Tibial artery (tissue), 4 donors: ENCODE measurements around the gene SLC38A10.
A peak's percentile ranks its signal among the peaks of the same experiment; 100 is the strongest.
"Not testable (repeated sequence)": the region's sequence is repeated elsewhere in the genome, so short reads cannot be mapped to it uniquely, and the experiment has no call there.

ENCODE experiments used
- DNase-seq, 2 donors: peaks; one replicate each; pipeline ENCODE4 v3.0.0-alpha.2; 2019
- H3K27ac ChIP-seq, 2 donors: fragments of 200-600 bp; sonication (generic) in 1 of 2; 1 replicate in 1 of 2; 2 replicates in 1 of 2; pipeline ENCODE4 v1.5.1; 2018 to 2019; ENCODE audit warnings: mild to moderate bottlenecking in 1 of 2
- H3K27me3 ChIP-seq, 2 donors: fragments of 200-600 bp; sonication (generic) in 1 of 2; one replicate each; pipeline versions ENCODE4 v1.5.1 to v1.6.0; 2016 to 2019
- H3K36me3 ChIP-seq, 3 donors: fragments of 200-600 bp; sonication (generic) in 2 of 3; one replicate each; pipeline ENCODE4 v1.5.1; 2016 to 2019; ENCODE audit warnings: mild to moderate bottlenecking in 2 of 3
- H3K4me1 ChIP-seq, 4 donors: fragments of 200-600 bp; sonication (generic) in 2 of 4; 1 replicate in 3 of 4; 2 replicates in 1 of 4; pipeline ENCODE4 v1.5.1; 2016 to 2019
- H3K4me3 ChIP-seq, 2 donors: fragments of 200-600 bp; sonication (generic) in 1 of 2; 1 replicate in 1 of 2; 2 replicates in 1 of 2; pipeline ENCODE4 v1.5.1; 2018 to 2019; ENCODE audit warnings: mild to moderate bottlenecking in 2 of 2
- H3K9me3 ChIP-seq, 3 donors: fragments of 200-600 bp; sonication (generic) in 1 of 3; one replicate each; pipeline ENCODE4 v1.5.1; 2016 to 2019
- CTCF ChIP-seq, 2 experiments: fragments of 200-600 bp in 1 of 2; fragments of 450-650 bp in 1 of 2; IDR thresholded peaks; one replicate each; pipeline ENCODE4 v1.5.1; 2017 to 2019; ENCODE audit warnings: antibody characterized with exemption in 2 of 2, mild to moderate bottlenecking in 1 of 2, moderate library complexity in 1 of 2
- intact Hi-C: fragments of 100-400 bp; cut with DNase I; formaldehyde crosslinking; loops from one replicate; pipeline ENCODE4 v1.15.0; 2023; ENCODE audit warnings: low total_unique reads

SLC38A10 gene

GRCh38 chr17:81229666-81229920 is 65.5 kb downstream of the SLC38A10 start:
- H3K4me3 ChIP-seq, result no peak overlapping the region
- intact Hi-C loops, result no loop called here
- no peak for TF ChIP-seq CTCF (IDR thresholded peaks at IDR 0.05)
- H3K36me3 ChIP-seq, result peaks cover 17 to 64% (median 56%) of the 10 kb centered on the region in 3 donors
- H3K9me3 ChIP-seq, result no peaks in the 10 kb centered on the region
- no peak overlapping the region for H3K27ac ChIP-seq
- H3K27me3 ChIP-seq, result no peaks in the 10 kb centered on the region
- DNase-seq, result no peak
- H3K4me1 ChIP-seq, result no peaks in the 10 kb centered on the region

GRCh38 chr17:81228834-81229665 is 66.1 kb downstream of the SLC38A10 start:
- TF ChIP-seq CTCF (IDR thresholded peaks at IDR 0.05), result no peak
- Histone ChIP-seq H3K4me3 (no peak overlapping the region), H3K4me1 (no peaks in the 10 kb centered on the region), H3K36me3 (peaks cover 17 to 59% (median 55%) of the 10 kb centered on the region in 3 donors), H3K27ac (no peak overlapping the region), H3K9me3 (no peaks in the 10 kb centered on the region), H3K27me3 (no peaks in the 10 kb centered on the region)
- no peak for DNase-seq
- intact Hi-C loops, result no loop called here

GRCh38 chr17:81228420-81228819 is 66.7 kb downstream of the SLC38A10 start:
- intact Hi-C loops, result no loop called here
- no peak overlapping the region for H3K4me3 ChIP-seq

GRCh38 chr17:81227630-81228029 is 67.5 kb downstream of the SLC38A10 start:
- H3K27me3 ChIP-seq, DNase-seq, H3K27ac ChIP-seq, H3K4me1 ChIP-seq, H3K4me3 ChIP-seq, H3K9me3 ChIP-seq, intact Hi-C loops: not testable (repeated sequence)
- peaks cover 17 to 44% (median 41%) of the 10 kb centered on the region in 3 donors for H3K36me3 ChIP-seq

More at GRCh38 chr17:81228420-81228819, 66.7 kb downstream of the SLC38A10 start:
- no peaks in the 10 kb centered on the region for H3K9me3 ChIP-seq
- H3K4me1 ChIP-seq, result peaks cover 0 to 6% (median 4%) of the 10 kb centered on the region in 4 donors
- no peak for TF ChIP-seq CTCF (IDR thresholded peaks at IDR 0.05)
- H3K36me3 ChIP-seq, result peaks cover 17 to 52% (median 49%) of the 10 kb centered on the region in 3 donors
- no peak overlapping the region for H3K27ac ChIP-seq
- DNase-seq, result no peak
- no peaks in the 10 kb centered on the region for H3K27me3 ChIP-seq

GRCh38 chr17:81223762-81224130 is 71.4 kb downstream of the SLC38A10 start:
- no peaks in the 10 kb centered on the region for H3K27me3 ChIP-seq
- H3K27ac ChIP-seq, result peak overlapping the region; percentile 55 to 65
- no peak for TF ChIP-seq CTCF (IDR thresholded peaks at IDR 0.05)
- H3K4me1 ChIP-seq, result peaks cover 6 to 21% (median 21%) of the 10 kb centered on the region in 4 donors
- intact Hi-C loops, result loop anchor here (2.0 kb wide), 1 partner anchor 15 kb away; the partner anchor contains the start of genes NDUFAF8 and TEPSIN
- peak overlapping the region; percentile 64 to 86 for H3K4me3 ChIP-seq
- peaks cover 0 to 17% (median 3%) of the 10 kb centered on the region in 3 donors for H3K36me3 ChIP-seq
- H3K9me3 ChIP-seq, result no peaks in the 10 kb centered on the region
- DNase-seq, result no peak
